ENCODE results near the gene MGAT3. TPM values are rescaled to one million over a fixed set of nuclear protein-coding genes. Genes with fewer than 3 reads are reported as not detected.

Gene MGAT3
- total and polyA plus RNA-seq, 2 donors (not counting 3 experiments of a cell fraction or from before 2014, with no cell fraction given), result not detected

GRCh38 chr22:39422721-39423120 lies 34.1 kb upstream of the MGAT3 start:
- H3K27ac ChIP-seq (ENCODE audit: insufficient read depth, low read depth, low read length), result no peak overlapping the region
- ChIA-PET CTCF (no interaction called here), POLR2A (no interaction called here)
- no peak overlapping the region for H3K4me2 ChIP-seq (ENCODE audit: insufficient read depth, low read length)
- H3K27me3 ChIP-seq (ENCODE audit: control insufficient read depth in 2 of 2, insufficient read depth in 2 of 2, low read length in 2 of 2), result no peaks in the 10 kb centered on the region
- DNase-seq (ENCODE audit: low read depth, low spot score) (no peak), FAIRE-seq (no peak)
- H3K9me3 ChIP-seq (replicated peaks; ENCODE audit: control insufficient read depth, insufficient read depth, low read length), result no peaks in the 10 kb centered on the region
- H3K79me2 ChIP-seq (ENCODE audit: control insufficient read depth, insufficient read depth, low read length), result no peaks in the 10 kb centered on the region
- no peak overlapping the region for H3K9ac ChIP-seq (replicated peaks; ENCODE audit: extremely low read depth, insufficient read depth, low read length)
- H3K36me3 ChIP-seq (ENCODE audit: control insufficient read depth in 2 of 2, extremely low read depth in 1 of 2, insufficient read depth in 2 of 2, low read length in 2 of 2), result peaks cover 11 to 39% of the 10 kb centered on the region in 2 experiments
- TF ChIP-seq CTCF (IDR thresholded peaks at IDR 0.05; ENCODE audit: extremely low read depth in 1 of 2, insufficient read depth in 1 of 2, low read depth in 1 of 2, low read length in 2 of 2), result no peak
- TF ChIP-seq FOS (IDR thresholded peaks at IDR 0.05; ENCODE audit: borderline replicate concordance, insufficient read depth, low read length), result no peak
- TF ChIP-seq MAX (IDR thresholded peaks at IDR 0.05; ENCODE audit: insufficient read depth, insufficient read length), result no peak
- TF ChIP-seq MYC (IDR thresholded peaks at IDR 0.05; ENCODE audit: low read depth, low read length), result no peak
- TF ChIP-seq JUN (IDR thresholded peaks at IDR 0.05; ENCODE audit: borderline replicate concordance, insufficient read depth, insufficient read length, low read depth), result no peak
- no peak for TF ChIP-seq EZH2 (IDR thresholded peaks at IDR 0.05; ENCODE audit: borderline replicate concordance, low read depth, low read length, severe bottlenecking)
- TF ChIP-seq POLR2AphosphoS5 (IDR thresholded peaks at IDR 0.05; ENCODE audit: insufficient read depth, low read depth, low read length), result no peak
- TF ChIP-seq POLR2A (IDR thresholded peaks at IDR 0.05; ENCODE audit: low read depth, low read length), result no peak
- no peak for TF ChIP-seq GATA2 (IDR thresholded peaks at IDR 0.05; ENCODE audit: insufficient read depth, insufficient read length, low read depth, low read length)
- no peak overlapping the region for H2AFZ ChIP-seq (ENCODE audit: low read depth, low read length)
- no peak overlapping the region for H3K4me3 ChIP-seq (replicated peaks in 1 of 3; ENCODE audit: insufficient read depth in 1 of 3, low read depth in 1 of 3, low read length in 3 of 3)
- intact Hi-C loops (cut with micrococcal nuclease), result no loop called here
- H3K9me1 ChIP-seq (replicated peaks; ENCODE audit: control insufficient read depth, extremely low read depth, insufficient read depth, low read length), result no peaks in the 10 kb centered on the region
- no TSS peak for BruUV-seq (replicated peaks)
- dilution Hi-C loops (cut with MboI; ENCODE audit: extremely low pct_ligation_motif_present, low sequenced_read_pairs), result no loop called here
- H4K20me1 ChIP-seq (replicated peaks; ENCODE audit: control insufficient read depth, extremely low read depth, insufficient read depth, low read length), result no peaks in the 10 kb centered on the region
- H3K4me1 ChIP-seq (ENCODE audit: control insufficient read depth, extremely low read depth, insufficient read depth, low read length), result no peaks in the 10 kb centered on the region

Data from endothelial cell of umbilical vein (primary cell).